PC-9 (cell line): ENCODE data around the gene TAPBP. TPM values are rescaled to one million over a fixed set of nuclear protein-coding genes. Genes with fewer than 3 reads are reported as not detected.
"Not testable (repeated sequence)": the region's sequence is repeated elsewhere in the genome, so short reads cannot be mapped to it uniquely, and the experiment has no call there.

ENCODE experiments used
- BruUV-seq: library from RNA; stranded (reverse); fragments of 400-500 nt; replicated peaks from 2 replicates; lab custom pipeline; 2021; lab: Mats Ljungman, UMichigan
- CTCF ChIA-PET: fragments of 300-600 bp; sonication (Branson Sonifier 250); formaldehyde crosslinking; loops from one replicate; lab custom pipeline; 2022; ENCODE audit warnings: antibody characterized with exemption; lab: Charles Lee
- POLR2A ChIA-PET: fragments of 300-600 bp; sonication (Branson Sonifier 250); formaldehyde crosslinking; loops from one replicate; lab custom pipeline; 2022; ENCODE audit warnings: antibody characterized with exemption; ENCODE audit not compliant: unreplicated experiment; lab: Charles Lee
- DNase-seq, 2 experiments: peaks; one replicate each; pipeline versions ENCODE4 v3.0.0 to v3.0.0-alpha.2; 2015 to 2022; ENCODE audit warnings: mixed read lengths in 1 of 2
- H2AFZ ChIP-seq: fragments of 200-600 bp; sonication (generic); 2 replicates; pipeline ENCODE4 v1.8.1; 2017; ENCODE audit warnings: antibody characterized with exemption
- H3F3A ChIP-seq: fragments of 200-600 bp; sonication (generic); 2 replicates; pipeline ENCODE4 v1.8.1; 2017; ENCODE audit warnings: antibody characterized with exemption, mild to moderate bottlenecking, low read depth; ENCODE audit not compliant: insufficient read depth
- H3K27ac ChIP-seq: fragments of 200-600 bp; sonication (generic); 2 replicates; pipeline ENCODE4 v1.6.1; 2016; ENCODE audit warnings: mixed run types
- H3K27me3 ChIP-seq: fragments of 200-600 bp; sonication (generic); 2 replicates; pipeline ENCODE4 v1.6.1; 2016; ENCODE audit warnings: low read depth, mixed run types; ENCODE audit not compliant: insufficient read depth
- H3K36me3 ChIP-seq: fragments of 200-600 bp; sonication (generic); 2 replicates; pipeline ENCODE4 v1.6.1; 2016; ENCODE audit warnings: low read depth, mixed run types
- H3K4me1 ChIP-seq: fragments of 200-600 bp; sonication (generic); replicated peaks from 2 replicates; pipeline ENCODE4 v1.6.1; 2016; ENCODE audit warnings: mixed run types; ENCODE audit not compliant: insufficient read depth
- H3K4me2 ChIP-seq: fragments of 200-600 bp; sonication (generic); 2 replicates; pipeline ENCODE4 v1.6.1; 2017; ENCODE audit warnings: mixed run types
- H3K4me3 ChIP-seq: fragments of 200-600 bp; sonication (generic); 2 replicates; pipeline ENCODE4 v1.6.1; 2016; ENCODE audit warnings: mixed run types
- H3K79me2 ChIP-seq: fragments of 200-600 bp; sonication (generic); 2 replicates; pipeline ENCODE4 v1.6.1; 2017; ENCODE audit warnings: low read depth, mixed run types
- H3K9me2 ChIP-seq: fragments of 200-600 bp; sonication (generic); 2 replicates; pipeline ENCODE4 v1.8.1; 2017; ENCODE audit warnings: mild to moderate bottlenecking; ENCODE audit not compliant: insufficient read depth
- H3K9me3 ChIP-seq: fragments of 200-600 bp; sonication (generic); 2 replicates; pipeline ENCODE4 v1.8.1; 2016; ENCODE audit warnings: low read depth; ENCODE audit not compliant: insufficient read depth
- H4K20me1 ChIP-seq: fragments of 200-600 bp; sonication (generic); 2 replicates; pipeline ENCODE4 v1.8.1; 2017; ENCODE audit not compliant: insufficient read depth
- CTCF ChIP-seq: fragments of 200-600 bp; sonication (generic); conservative IDR thresholded peaks from 2 replicates; pipeline ENCODE4 v1.6.1; 2017; ENCODE audit warnings: mixed run types, antibody characterized with exemption, mild to moderate bottlenecking, moderate library complexity
- EZH2 ChIP-seq: fragments of 200-600 bp; sonication (generic); IDR thresholded peaks from 2 replicates; pipeline ENCODE4 v1.8.0; 2017; ENCODE audit warnings: antibody characterized with exemption, low read depth
- intact Hi-C: fragments of 100-400 bp; cut with micrococcal nuclease; formaldehyde crosslinking; loops from one replicate; pipeline ENCODE4 v1.10.0; 2022; ENCODE audit not compliant: unreplicated experiment
- total RNA-seq: library from RNA; stranded (reverse); gene quantifications from 2 replicates; pipeline ENCODE4 v1.2.3, GENCODE V29; 2021

Gene TAPBP
- total RNA-seq, 1 experiment from 2014 or later, result 156 TPM

- Histone ChIP-seq H3K79me2 (no peaks in the 10 kb centered on the region), H4K20me1 (no peaks in the 10 kb centered on the region), H3K36me3 (no peaks in the 10 kb centered on the region), H3K4me3 (no peak overlapping the region), H3K9me3 (no peaks in the 10 kb centered on the region), H2AFZ (no peak overlapping the region), H3K4me2 (peak overlapping the region; percentile 51), H3K27me3 (no peaks in the 10 kb centered on the region), H3F3A (peaks cover 4% of the 10 kb centered on the region; the same call in 1 of the 2 replicates), H3K4me1 (peaks cover 9% of the 10 kb centered on the region), H3K27ac (peak overlapping the region; percentile 24; the same call in 1 of the 2 replicates), H3K9me2 (no peaks in the 10 kb centered on the region)
- DNase-seq, result peak; percentile 55 to 84
- ChIA-PET POLR2A (interaction anchor here (0.6 to 0.7 kb wide), 3 partner anchors 30 to 73 kb away, joined by 4 to 9 read pairs (median 8); partner anchors contain the start of genes RPS18 and VPS52), CTCF (interaction anchor here (0.7 kb wide), 1 partner anchor 447 kb away, joined by 3 read pairs; no protein-coding TSS in a partner anchor)
- intact Hi-C loops, result loop anchor here (1.0 kb wide), 2 partner anchors 65 to 79 kb away; no protein-coding TSS in a partner anchor
- no peak for TF ChIP-seq EZH2
- TF ChIP-seq CTCF, result peak; percentile 80
- BruUV-seq, result no TSS peak
Measured at GRCh38 chr6:33344701-33345697, 31.1 kb upstream of the TAPBP start.

- Histone ChIP-seq H3K27me3 (no peaks in the 10 kb centered on the region), H3K9me2 (no peaks in the 10 kb centered on the region), H3K36me3 (no peaks in the 10 kb centered on the region), H3K9me3 (no peaks in the 10 kb centered on the region), H3K79me2 (no peaks in the 10 kb centered on the region), H3K4me1 (peaks cover 9% of the 10 kb centered on the region), H3K4me3 (no peak overlapping the region), H4K20me1 (no peaks in the 10 kb centered on the region), H2AFZ (no peak overlapping the region), H3K27ac (no peak overlapping the region), H3K4me2 (no peak overlapping the region), H3F3A (peaks cover 4% of the 10 kb centered on the region; the same call in 1 of the 2 replicates)
- ChIA-PET POLR2A (interaction anchor here (0.7 kb wide), 1 partner anchor 31 kb away, joined by 4 read pairs; no protein-coding TSS in a partner anchor), CTCF (interaction anchor here (0.6 kb wide), 2 partner anchors 18 to 101 kb away, joined by 3 to 6 read pairs; no protein-coding TSS in a partner anchor)
- intact Hi-C loops, result no loop called here
- BruUV-seq, result no TSS peak
- TF ChIP-seq CTCF, result no peak
- no peak for TF ChIP-seq EZH2
- no peak for DNase-seq
Measured at GRCh38 chr6:33343953-33344611, 30.2 kb upstream of the TAPBP start.

- H3K4me1 ChIP-seq, H3K9me3 ChIP-seq, intact Hi-C loops, H3K79me2 ChIP-seq, H4K20me1 ChIP-seq, H3K4me3 ChIP-seq, H2AFZ ChIP-seq, H3K4me2 ChIP-seq, H3K27me3 ChIP-seq, H3F3A ChIP-seq, H3K9me2 ChIP-seq, H3K36me3 ChIP-seq, DNase-seq, H3K27ac ChIP-seq, POLR2A ChIA-PET, BruUV-seq: not testable (repeated sequence)
- CTCF ChIA-PET, result interaction anchor here (0.6 kb wide), 2 partner anchors 18 to 101 kb away, joined by 3 to 6 read pairs; no protein-coding TSS in a partner anchor
Measured at GRCh38 chr6:33343606-33343952, 29.7 kb upstream of the TAPBP start.
